HUES48 (cell line): ENCODE measurements around the gene ELOVL6.

Experiments
- H3K27ac ChIP-seq: one replicate; pipeline ENCODE4 v1.7.0; 2013; ENCODE audit warnings: low read depth, low read length, inconsistent platforms
- H3K27me3 ChIP-seq: 2 replicates; pipeline ENCODE4 v1.6.1; 2013; ENCODE audit warnings: mild to moderate bottlenecking, low read length; ENCODE audit not compliant: control insufficient read depth, insufficient read depth
- H3K36me3 ChIP-seq: 2 replicates; pipeline ENCODE4 v1.6.1; 2013; ENCODE audit warnings: low read length; ENCODE audit not compliant: control insufficient read depth, insufficient read depth
- H3K4me1 ChIP-seq: 2 replicates; pipeline ENCODE4 v1.6.1; 2013; ENCODE audit warnings: mild to moderate bottlenecking, low read length; ENCODE audit not compliant: control insufficient read depth, insufficient read depth
- H3K4me3 ChIP-seq: 2 replicates; pipeline ENCODE4 v1.5.1; 2013; ENCODE audit warnings: mild to moderate bottlenecking, low read depth, low read length
- H3K9ac ChIP-seq: 2 replicates; pipeline ENCODE4 v1.6.1; 2013; ENCODE audit warnings: mild to moderate bottlenecking, low read depth, low read length, moderate library complexity
- H3K9me3 ChIP-seq: 2 replicates; pipeline ENCODE4 v1.6.1; 2013; ENCODE audit warnings: low read length; ENCODE audit not compliant: control insufficient read depth, insufficient read depth

ELOVL6 gene

DNA sequence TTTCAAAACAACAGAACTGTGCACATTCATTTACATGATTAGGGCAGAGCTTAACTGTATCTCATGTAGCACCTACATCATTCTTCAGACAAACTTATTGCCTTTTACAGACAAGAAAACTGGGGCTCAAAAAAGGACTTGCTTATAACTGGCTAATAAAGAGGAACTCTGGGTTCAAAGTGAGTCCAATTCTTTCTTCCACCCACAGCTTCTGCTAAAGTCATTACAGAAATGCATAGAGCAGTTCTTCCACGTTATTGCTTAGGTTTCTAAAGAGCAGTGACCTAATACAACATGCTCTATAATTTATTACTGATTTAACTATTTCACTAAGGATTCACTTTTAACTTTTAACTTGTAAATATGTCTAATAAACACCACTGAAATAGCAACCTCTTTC is 60.6 kb downstream of the ELOVL6 start:
- Histone ChIP-seq H3K27me3 (no peaks in the 10 kb centered on the region), H3K4me1 (peaks cover 7% of the 10 kb centered on the region), H3K9me3 (no peaks in the 10 kb centered on the region)

DNA sequence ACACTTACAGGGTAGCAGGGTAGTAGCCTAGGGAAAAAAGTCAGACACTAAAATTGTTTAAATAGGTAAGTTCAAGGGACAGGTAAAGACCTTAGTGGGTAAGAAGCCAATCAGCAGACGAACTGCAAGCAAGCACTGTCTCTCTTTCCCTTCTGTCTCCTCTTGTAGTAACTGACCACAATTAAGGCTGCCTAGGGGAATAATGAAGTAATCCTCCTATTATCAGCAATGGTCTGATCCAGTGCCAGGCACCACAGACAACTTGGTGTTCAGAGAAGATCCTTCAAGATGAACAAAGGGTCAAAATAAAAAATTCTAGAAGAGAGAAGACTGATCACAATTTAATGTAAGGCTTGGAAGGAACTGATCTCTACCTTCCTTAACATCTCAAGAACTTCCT is 62.9 kb downstream of the ELOVL6 start:
- no peak overlapping the region for H3K9ac ChIP-seq
- no peak overlapping the region for H3K27ac ChIP-seq
- H3K36me3 ChIP-seq: peaks cover 8% of the 10 kb centered on the region; the same call in 1 of the 2 replicates
- peaks cover 11% of the 10 kb centered on the region for H3K4me1 ChIP-seq
- H3K27me3 ChIP-seq: no peaks in the 10 kb centered on the region
- H3K9me3 ChIP-seq: no peaks in the 10 kb centered on the region
- no peak overlapping the region for H3K4me3 ChIP-seq

More for the DNA sequence above, 60.6 kb downstream of the ELOVL6 start:
- H3K9ac ChIP-seq: no peak overlapping the region
- H3K36me3 ChIP-seq: peaks cover 12% of the 10 kb centered on the region
- H3K27ac ChIP-seq: no peak overlapping the region
- H3K4me3 ChIP-seq: no peak overlapping the region

DNA sequence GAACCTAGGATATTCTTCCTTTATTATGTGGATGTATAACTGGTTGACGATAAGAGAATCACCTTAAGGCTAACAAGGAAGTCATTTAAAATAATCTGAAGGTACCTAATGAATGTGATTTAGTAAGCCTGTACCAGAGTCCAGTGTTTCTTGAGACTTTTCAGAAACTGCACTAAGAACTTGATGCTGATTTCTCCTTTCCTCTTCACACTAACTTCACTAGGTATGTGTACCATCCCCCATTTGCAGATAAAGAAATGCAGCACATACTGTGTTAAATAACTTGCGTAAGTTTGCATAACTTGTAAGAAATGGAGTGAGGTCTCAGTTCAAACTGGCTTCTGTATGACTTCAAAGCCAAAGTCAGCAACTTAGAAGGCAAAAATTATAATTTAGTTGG is 63.3 kb downstream of the ELOVL6 start:
- no peak overlapping the region for H3K9ac ChIP-seq
- peaks cover 14% of the 10 kb centered on the region for H3K4me1 ChIP-seq
- H3K27me3 ChIP-seq: no peaks in the 10 kb centered on the region
- H3K36me3 ChIP-seq: peaks cover 8% of the 10 kb centered on the region; the same call in 1 of the 2 replicates
- H3K27ac ChIP-seq: no peak overlapping the region
- no peaks in the 10 kb centered on the region for H3K9me3 ChIP-seq
- no peak overlapping the region for H3K4me3 ChIP-seq

DNA sequence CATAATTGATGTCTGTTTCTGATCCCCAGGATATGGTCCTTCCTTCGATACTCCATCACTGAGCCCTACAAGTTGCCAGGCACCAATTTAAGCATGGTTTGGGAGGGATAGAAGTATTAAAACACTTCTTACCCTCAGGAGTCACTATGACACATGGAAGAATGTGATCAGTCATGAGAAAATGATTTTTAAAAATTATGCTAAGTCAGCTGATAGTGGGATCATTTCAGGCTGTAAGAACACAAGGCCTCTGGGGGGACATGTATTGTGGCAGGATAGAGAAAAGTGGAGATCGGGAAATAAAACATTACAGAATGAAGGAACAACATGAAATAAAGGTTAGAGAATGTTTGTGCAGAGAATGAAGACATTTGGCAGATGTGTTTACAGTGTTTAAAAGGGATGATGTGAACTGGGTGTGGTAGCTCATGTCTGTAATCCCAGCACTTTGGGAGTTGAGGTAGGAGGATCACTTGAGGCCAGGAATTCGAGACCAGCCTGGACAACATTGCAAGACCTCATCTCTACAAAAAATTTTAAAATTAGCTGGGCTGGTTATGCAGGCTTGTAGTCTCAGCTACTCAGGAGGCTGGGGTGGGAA is 64.0 kb downstream of the ELOVL6 start:
- H3K36me3 ChIP-seq: peaks cover 8% of the 10 kb centered on the region; the same call in 1 of the 2 replicates
- H3K9ac ChIP-seq: no peak overlapping the region

DNA sequence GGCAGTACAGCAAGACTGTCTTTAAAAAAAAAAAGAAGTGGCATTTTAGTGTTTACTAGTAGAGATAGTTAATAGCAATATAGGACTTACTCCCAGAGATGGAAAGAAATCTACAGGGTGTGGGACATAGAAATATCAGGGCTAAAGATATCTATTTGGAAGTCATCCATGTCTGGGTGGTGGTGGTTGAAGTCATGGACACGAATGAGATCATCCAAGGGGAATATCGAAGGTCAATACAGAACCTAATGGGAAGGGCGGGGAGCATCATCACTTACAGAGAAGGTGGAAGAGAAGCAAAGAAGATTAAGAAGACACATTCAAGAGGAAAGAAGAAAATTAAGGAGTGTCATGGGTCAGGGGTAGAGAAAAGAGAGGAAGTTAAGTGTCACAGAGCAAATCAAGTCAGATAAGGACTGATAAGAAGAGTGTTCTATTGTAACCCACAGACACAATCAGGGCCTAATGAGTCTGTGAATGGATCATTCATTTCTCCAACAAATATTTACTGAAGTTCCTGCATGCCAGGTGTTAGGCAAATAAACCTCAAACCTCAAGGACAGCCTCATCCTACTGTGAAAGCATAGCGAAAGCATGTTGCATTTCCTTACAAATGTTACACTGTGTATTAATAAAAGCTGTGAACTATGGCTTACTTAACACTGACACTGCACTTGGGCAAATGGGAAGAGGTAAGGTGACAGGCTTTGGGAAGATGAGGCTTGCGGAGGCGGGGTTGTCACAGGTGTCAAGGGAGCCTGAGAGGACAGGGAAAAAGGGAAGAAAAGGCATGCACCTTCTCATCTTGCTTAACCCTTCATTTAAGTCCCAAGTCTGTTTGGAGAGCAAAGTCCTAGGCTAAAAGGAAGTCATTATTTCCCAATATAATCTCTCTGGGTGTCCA is 65.3 kb downstream of the ELOVL6 start:
- peak overlapping the region; percentile 5 for H3K27ac ChIP-seq
- H3K27me3 ChIP-seq: no peaks in the 10 kb centered on the region
- H3K9me3 ChIP-seq: no peaks in the 10 kb centered on the region
- H3K9ac ChIP-seq: no peak overlapping the region
- no peak overlapping the region for H3K4me3 ChIP-seq
- H3K4me1 ChIP-seq: peaks cover 14% of the 10 kb centered on the region
- H3K36me3 ChIP-seq: peaks cover 8% of the 10 kb centered on the region; the same call in 1 of the 2 replicates

More for the DNA sequence above, 64.0 kb downstream of the ELOVL6 start:
- H3K4me3 ChIP-seq: no peak overlapping the region
- H3K27me3 ChIP-seq: no peaks in the 10 kb centered on the region
- peaks cover 14% of the 10 kb centered on the region for H3K4me1 ChIP-seq
- no peak overlapping the region for H3K27ac ChIP-seq
- H3K9me3 ChIP-seq: no peaks in the 10 kb centered on the region

DNA sequence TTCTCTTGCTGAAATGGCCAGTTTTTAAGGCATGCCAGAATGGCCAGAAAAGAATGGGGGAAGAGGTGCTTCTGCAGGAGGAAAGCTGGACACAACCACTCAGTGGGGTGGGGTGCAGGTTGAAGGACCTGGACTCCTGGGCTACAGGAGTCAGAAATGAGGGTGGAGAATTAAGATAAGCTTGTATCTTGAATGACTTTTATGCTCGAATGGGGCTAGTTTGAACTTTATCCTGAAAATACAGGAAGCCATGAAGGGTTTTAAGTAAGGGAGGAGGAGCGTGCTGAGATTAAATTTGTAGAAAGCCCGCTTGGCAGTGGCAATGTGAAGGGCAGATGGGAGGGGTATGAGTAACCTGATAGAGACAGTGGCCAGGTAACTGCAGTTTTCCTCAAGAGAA is 66.5 kb downstream of the ELOVL6 start:
- Histone ChIP-seq H3K9ac (no peak overlapping the region), H3K36me3 (peaks cover 8% of the 10 kb centered on the region; the same call in 1 of the 2 replicates), H3K9me3 (no peaks in the 10 kb centered on the region), H3K4me3 (no peak overlapping the region), H3K27me3 (no peaks in the 10 kb centered on the region), H3K4me1 (peaks cover 14% of the 10 kb centered on the region), H3K27ac (no peak overlapping the region)

DNA sequence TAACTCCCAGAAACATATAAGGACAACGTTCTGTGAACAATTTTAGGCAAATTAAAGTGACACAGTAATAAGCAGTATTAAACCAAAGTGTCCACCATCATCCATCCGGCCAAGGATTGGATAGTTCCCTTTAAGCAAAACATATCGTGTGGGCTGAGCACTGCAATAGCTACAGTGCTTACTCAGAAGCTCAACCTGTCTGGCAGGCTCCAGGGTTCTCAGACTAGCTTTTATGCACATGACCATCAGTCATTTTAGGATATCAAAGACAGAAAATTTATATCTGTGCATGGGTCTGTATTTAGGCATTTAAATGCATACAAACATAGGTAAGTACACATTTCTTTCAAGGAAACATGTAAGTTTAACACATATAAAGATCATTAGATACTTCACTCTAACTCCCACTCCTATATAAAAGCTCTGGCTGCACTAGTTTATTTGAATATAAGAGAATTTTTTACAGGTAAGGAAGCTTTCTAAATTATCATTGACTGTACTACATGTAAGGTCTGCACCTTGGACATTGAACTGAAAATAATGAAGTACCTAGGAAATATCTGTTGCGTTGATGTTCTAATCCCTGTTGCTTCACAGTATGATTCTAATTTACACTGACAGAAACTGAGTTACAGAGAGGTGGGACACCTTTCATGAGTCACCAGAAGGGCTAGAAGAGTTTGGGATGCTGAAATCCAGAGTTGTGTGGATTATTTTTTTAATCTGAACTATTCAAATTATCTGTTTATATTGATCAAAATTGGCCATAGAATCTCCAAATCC is 67.6 kb downstream of the ELOVL6 start:
- H3K36me3 ChIP-seq: peaks cover 8% of the 10 kb centered on the region
- H3K27me3 ChIP-seq: no peaks in the 10 kb centered on the region
- no peak overlapping the region for H3K4me3 ChIP-seq
- no peak overlapping the region for H3K27ac ChIP-seq
- no peak overlapping the region for H3K9ac ChIP-seq
- no peaks in the 10 kb centered on the region for H3K9me3 ChIP-seq
- peaks cover 13% of the 10 kb centered on the region for H3K4me1 ChIP-seq

DNA sequence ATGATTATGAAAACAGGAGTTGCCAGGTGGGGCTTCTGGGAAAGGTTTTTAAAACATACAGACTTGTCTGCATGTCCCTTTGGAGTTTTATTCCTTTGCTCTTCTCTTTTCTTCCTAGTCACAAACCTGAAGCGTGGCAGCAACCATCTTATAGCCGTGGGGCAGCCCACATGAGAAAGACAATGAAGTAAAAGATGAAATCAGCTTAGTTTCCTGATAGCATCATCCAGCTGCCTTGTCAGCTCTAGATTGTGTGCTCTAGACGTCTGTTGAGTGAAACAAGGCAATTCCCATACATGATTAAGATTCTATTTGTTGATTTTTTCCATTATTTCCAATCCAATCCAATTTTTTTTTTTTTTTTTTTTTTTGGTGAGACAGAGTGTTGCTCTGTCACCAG is 68.9 kb downstream of the ELOVL6 start:
- no peaks in the 10 kb centered on the region for H3K9me3 ChIP-seq
- peaks cover 5% of the 10 kb centered on the region for H3K36me3 ChIP-seq
- H3K27ac ChIP-seq: no peak overlapping the region
- H3K4me3 ChIP-seq: no peak overlapping the region
- H3K27me3 ChIP-seq: no peaks in the 10 kb centered on the region
- H3K9ac ChIP-seq: no peak overlapping the region
- H3K4me1 ChIP-seq: peaks cover 6% of the 10 kb centered on the region

DNA sequence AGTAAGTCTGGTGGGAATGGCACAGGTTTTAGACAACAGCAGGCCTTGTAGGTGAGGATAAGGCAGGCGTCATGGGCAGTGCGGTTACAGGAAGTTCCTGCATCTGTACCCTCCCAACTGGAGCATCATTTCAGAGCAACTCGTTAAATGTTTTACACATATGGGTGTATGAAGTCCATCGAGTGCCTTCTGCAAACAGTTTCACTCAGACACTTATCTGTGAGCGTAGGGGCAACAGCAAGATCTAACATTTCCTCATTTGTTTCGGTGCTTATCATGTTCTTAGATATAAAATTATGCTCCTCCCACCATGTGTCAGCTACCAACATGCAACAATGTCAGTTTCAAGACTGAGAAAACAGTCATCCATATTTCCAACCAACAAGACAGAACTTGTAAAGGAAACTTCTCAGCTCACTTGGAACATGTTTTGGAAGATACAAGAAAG is 69.9 kb downstream of the ELOVL6 start:
- Histone ChIP-seq H3K4me3 (no peak overlapping the region), H3K27me3 (no peaks in the 10 kb centered on the region), H3K36me3 (no peaks in the 10 kb centered on the region; the same call in 1 of the 2 replicates), H3K9me3 (no peaks in the 10 kb centered on the region), H3K4me1 (peaks cover 6% of the 10 kb centered on the region), H3K27ac (no peak overlapping the region), H3K9ac (no peak overlapping the region)

DNA sequence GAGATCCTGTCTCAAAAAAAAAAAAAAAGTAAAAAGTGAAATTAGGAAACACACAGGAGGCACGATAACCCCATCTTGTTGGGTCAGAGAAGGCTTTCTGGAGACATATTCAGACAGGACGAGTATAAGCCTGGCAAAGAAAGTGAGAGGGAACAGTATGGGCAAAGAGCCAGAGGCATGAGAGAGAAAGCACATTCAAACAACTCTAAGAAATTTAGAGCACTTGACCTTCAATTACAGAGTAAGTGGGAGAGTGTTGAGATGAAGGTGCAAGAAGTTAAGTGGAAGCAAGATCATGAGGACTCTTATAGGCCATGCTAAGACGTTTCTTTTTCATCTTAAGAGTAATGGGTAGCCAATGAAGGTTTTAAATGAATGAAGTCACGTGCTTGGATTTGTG is 70.4 kb downstream of the ELOVL6 start:
- Histone ChIP-seq H3K36me3 (peaks cover 3% of the 10 kb centered on the region; the same call in 1 of the 2 replicates), H3K27ac (no peak overlapping the region), H3K4me1 (peaks cover 6% of the 10 kb centered on the region), H3K27me3 (no peaks in the 10 kb centered on the region), H3K9ac (no peak overlapping the region), H3K9me3 (no peaks in the 10 kb centered on the region), H3K4me3 (no peak overlapping the region)
